Omental fat pad (tissue), 4 donors: Measurements from ENCODE around the gene CLSTN1. TPM values are rescaled to one million over a fixed set of nuclear protein-coding genes. Genes with fewer than 3 reads are reported as not detected.

Source experiments
- ATAC-seq: fragments of 150-250 bp; one replicate; pipeline ENCODE4 v1.9.1; 2016; ENCODE audit warnings: mild to moderate bottlenecking, moderate library complexity; ENCODE audit not compliant: low FRiP score
- DNase-seq: peaks from one replicate; pipeline ENCODE4 v3.0.0-alpha.2; 2019; ENCODE audit warnings: low spot score
- CTCF ChIP-seq, 3 donors: fragments of 450-650 bp; IDR thresholded peaks; one replicate each; pipeline ENCODE4 v1.5.1; 2016 to 2017; ENCODE audit warnings: antibody characterized with exemption in 3 of 3, mild to moderate bottlenecking in 3 of 3, moderate library complexity in 2 of 3
- total RNA-seq, 4 donors: library from RNA; depleted of rRNA; stranded (reverse); fragments of >200 nt; gene quantifications; one replicate each; pipeline ENCODE4 v1.1.0, GENCODE V29; 2016

CLSTN1 gene
- total RNA-seq, 4 donors from 2014 or later: 28.3 to 41.0 (median 30.1) TPM

GRCh38 chr1:9721606-9722377, 102.0 kb downstream of the CLSTN1 start:
- ATAC-seq (no peak), DNase-seq (no peak)
- TF ChIP-seq CTCF (IDR thresholded peaks at IDR 0.05): no peak

- no peak for DNase-seq
- TF ChIP-seq CTCF (IDR thresholded peaks at IDR 0.05): no peak
- no peak for ATAC-seq
Observed at GRCh38 chr1:9720785-9721605, 102.8 kb downstream of the CLSTN1 start.

- no peak for DNase-seq
- no peak for TF ChIP-seq CTCF (IDR thresholded peaks at IDR 0.05)
- no peak for ATAC-seq
Observed at GRCh38 chr1:9719978-9720722, 103.6 kb downstream of the CLSTN1 start.

- no peak for TF ChIP-seq CTCF (IDR thresholded peaks at IDR 0.05)
- no peak for ATAC-seq
- DNase-seq: no peak
Observed at GRCh38 chr1:9718006-9718680, 105.6 kb downstream of the CLSTN1 start.

- DNase-seq: no peak
- no peak for TF ChIP-seq CTCF (IDR thresholded peaks at IDR 0.05)
- no peak for ATAC-seq
Observed at GRCh38 chr1:9717193-9718005, 106.4 kb downstream of the CLSTN1 start.
